Panc1 (cell line): ENCODE results near the gene SGMS1. TPM values are rescaled to one million over a fixed set of nuclear protein-coding genes. Genes with fewer than 3 reads are reported as not detected.

Experiments used
- ATAC-seq: fragments of 200-7000 bp; cut with Tn5 transposase; 2 replicates; pipeline ENCODE4 v1.9.1; 2020; ENCODE audit warnings: mild to moderate bottlenecking, moderate library complexity
- BruUV-seq: library from RNA; stranded (reverse); fragments of 400-500 nt; replicated peaks from 2 replicates; lab custom pipeline; 2021; lab: Mats Ljungman, UMichigan
- CTCF ChIA-PET: fragments of 300-600 bp; sonication (Branson Sonifier 250); formaldehyde crosslinking; loops from one replicate; lab custom pipeline; 2022; ENCODE audit warnings: antibody characterized with exemption; lab: Charles Lee
- POLR2A ChIA-PET: fragments of 300-600 bp; sonication (Branson Sonifier 250); formaldehyde crosslinking; loops from one replicate; lab custom pipeline; 2022; ENCODE audit warnings: antibody characterized with exemption; lab: Charles Lee
- DNase-seq: peaks from one replicate; pipeline ENCODE4 v3.0.0-alpha.2; 2010; ENCODE audit warnings: low read depth, low spot score
- H3K27ac ChIP-seq: 2 replicates; pipeline ENCODE4 v1.5.1; 2011; ENCODE audit warnings: mild to moderate bottlenecking, low read length, inconsistent platforms
- H3K27me3 ChIP-seq: fragments of 200-500 bp; sonication (Bioruptor generic); 2 replicates; pipeline ENCODE4 v1.6.0; 2014; ENCODE audit warnings: low read length, inconsistent platforms; ENCODE audit not compliant: control insufficient read depth, insufficient read depth
- H3K36me3 ChIP-seq: fragments of 200-500 bp; sonication (Bioruptor generic); 2 replicates; pipeline ENCODE4 v1.5.1; 2014; ENCODE audit warnings: inconsistent platforms, mild to moderate bottlenecking, low read length, moderate library complexity; ENCODE audit not compliant: control insufficient read depth, insufficient read depth
- H3K4me1 ChIP-seq: 2 replicates; pipeline ENCODE4 v1.5.1; 2011; ENCODE audit warnings: inconsistent platforms, mild to moderate bottlenecking, low read length, moderate library complexity; ENCODE audit not compliant: control insufficient read depth, insufficient read depth
- H3K4me3 ChIP-seq, 2 experiments: 2 replicates each; pipeline ENCODE4 v1.5.1; 2011 to 2012; ENCODE audit warnings: low read depth in 2 of 2, low read length in 2 of 2, mild to moderate bottlenecking in 2 of 2, inconsistent platforms in 1 of 2, moderate library complexity in 1 of 2
- H3K9me3 ChIP-seq: fragments of 200-500 bp; sonication (Bioruptor generic); 2 replicates; pipeline ENCODE4 v1.5.1; 2014; ENCODE audit warnings: low read depth, mild to moderate bottlenecking, inconsistent platforms, low read length, moderate library complexity; ENCODE audit not compliant: control insufficient read depth, insufficient read depth
- POLR2AphosphoS5 ChIP-seq: IDR thresholded peaks from 2 replicates; pipeline ENCODE4 v1.6.1; 2012; ENCODE audit warnings: mild to moderate bottlenecking, low read depth, low read length, moderate library complexity
- REST ChIP-seq, 2 experiments: IDR thresholded peaks; 2 replicates each; pipeline ENCODE4 v1.6.1; 2011 to 2012; ENCODE audit warnings: low read depth in 2 of 2, control low read depth in 1 of 2, low read length in 1 of 2, mild to moderate bottlenecking in 1 of 2, moderate library complexity in 1 of 2; ENCODE audit not compliant: insufficient read depth in 1 of 2
- SIN3A ChIP-seq: IDR thresholded peaks from 2 replicates; pipeline ENCODE4 v1.6.1; 2012; ENCODE audit warnings: low read depth, mild to moderate bottlenecking, low read length, moderate library complexity, borderline replicate concordance; ENCODE audit not compliant: insufficient read depth
- TCF7L2 ChIP-seq: IDR thresholded peaks from 2 replicates; pipeline ENCODE4 v1.6.1; 2011; ENCODE audit warnings: mild to moderate bottlenecking, low read depth, low read length, inconsistent platforms
- in situ Hi-C: cut with HindIII; loops from 2 replicates; pipeline ENCODE4 v1.10.0; 2016; ENCODE audit warnings: low sequenced_read_pairs, low pct_unique_long_range_greater_than_20kb
- intact Hi-C: fragments of 100-400 bp; cut with micrococcal nuclease; formaldehyde crosslinking; loops from one replicate; pipeline ENCODE4 v1.10.0; 2022; ENCODE audit not compliant: unreplicated experiment
- total RNA-seq: library from RNA; stranded (reverse); gene quantifications from one replicate; pipeline ENCODE4 v1.2.1, GENCODE V29; 2021; ENCODE audit not compliant: unreplicated experiment
- TF ChIP-seq, protein P1 (sequence below): fragments of 450-650 bp; IDR thresholded peaks from 2 replicates; pipeline ENCODE4 v1.5.1; 2017; ENCODE audit warnings: mild to moderate bottlenecking

SGMS1 gene
- total RNA-seq, 1 experiment from 2014 or later = 22.0 TPM

DNA sequence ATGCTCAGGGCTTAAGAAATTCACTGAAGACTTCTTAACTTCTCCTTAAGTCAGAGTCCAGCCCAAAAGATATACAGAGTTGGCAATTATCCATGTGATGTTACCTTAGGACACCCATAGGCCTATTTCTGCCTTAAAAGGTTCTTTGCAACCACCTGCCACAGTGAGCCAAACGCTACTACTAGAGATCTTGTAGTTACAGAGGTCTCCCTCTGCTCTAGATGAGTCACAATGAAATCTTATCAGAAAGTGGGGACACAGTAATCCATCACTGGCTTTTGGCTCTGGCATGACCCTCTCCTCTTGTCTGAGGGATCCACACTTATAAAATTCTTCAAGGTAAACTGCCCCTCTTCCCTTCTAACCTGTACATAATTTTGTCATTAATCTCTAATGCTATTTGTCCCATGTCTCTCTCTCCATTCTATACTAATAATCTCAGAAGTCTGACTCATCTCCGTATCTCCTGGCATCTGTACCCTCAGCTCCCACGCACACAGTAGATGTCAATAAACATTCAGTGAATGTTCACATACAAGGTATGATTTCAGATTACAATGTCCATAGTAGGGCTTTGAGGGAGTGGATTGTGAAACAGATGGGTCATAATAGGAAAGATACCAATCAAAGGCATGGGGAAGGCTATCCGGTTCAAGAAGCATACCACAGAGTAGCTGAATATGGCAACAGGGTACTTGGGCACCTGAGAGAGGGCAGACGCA lies 112.1 kb downstream of the SGMS1 start:
- POLR2A ChIA-PET = no interaction called here
- ATAC-seq = peak; percentile 56
- in situ Hi-C loops = no loop called here

GRCh38 chr10:50510517-50511473 lies 113.0 kb downstream of the SGMS1 start:
- TF ChIP-seq TCF7L2 (no peak), SIN3A (no peak), POLR2AphosphoS5 (no peak), REST (IDR thresholded peaks at IDR 0.05; ENCODE audit: insufficient read depth in 1 of 2, low read depth in 2 of 2, low read length in 1 of 2) (no peak)
- TF ChIP-seq, protein P1, sequence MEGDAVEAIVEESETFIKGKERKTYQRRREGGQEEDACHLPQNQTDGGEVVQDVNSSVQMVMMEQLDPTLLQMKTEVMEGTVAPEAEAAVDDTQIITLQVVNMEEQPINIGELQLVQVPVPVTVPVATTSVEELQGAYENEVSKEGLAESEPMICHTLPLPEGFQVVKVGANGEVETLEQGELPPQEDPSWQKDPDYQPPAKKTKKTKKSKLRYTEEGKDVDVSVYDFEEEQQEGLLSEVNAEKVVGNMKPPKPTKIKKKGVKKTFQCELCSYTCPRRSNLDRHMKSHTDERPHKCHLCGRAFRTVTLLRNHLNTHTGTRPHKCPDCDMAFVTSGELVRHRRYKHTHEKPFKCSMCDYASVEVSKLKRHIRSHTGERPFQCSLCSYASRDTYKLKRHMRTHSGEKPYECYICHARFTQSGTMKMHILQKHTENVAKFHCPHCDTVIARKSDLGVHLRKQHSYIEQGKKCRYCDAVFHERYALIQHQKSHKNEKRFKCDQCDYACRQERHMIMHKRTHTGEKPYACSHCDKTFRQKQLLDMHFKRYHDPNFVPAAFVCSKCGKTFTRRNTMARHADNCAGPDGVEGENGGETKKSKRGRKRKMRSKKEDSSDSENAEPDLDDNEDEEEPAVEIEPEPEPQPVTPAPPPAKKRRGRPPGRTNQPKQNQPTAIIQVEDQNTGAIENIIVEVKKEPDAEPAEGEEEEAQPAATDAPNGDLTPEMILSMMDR = no peak
- no peak overlapping the region for H3K4me3 ChIP-seq
- H3K4me1 ChIP-seq = no peaks in the 10 kb centered on the region; the same call in 1 of the 2 replicates
- H3K27me3 ChIP-seq = no peaks in the 10 kb centered on the region
- DNase-seq (no peak), ATAC-seq (0 out of 2 replicates have a peak, but pooled peaks have one; percentile 17)
- ChIA-PET POLR2A (no interaction called here), CTCF (no interaction called here)
- no TSS peak for BruUV-seq
- intact Hi-C loops = no loop called here
- no peaks in the 10 kb centered on the region for H3K36me3 ChIP-seq
- H3K27ac ChIP-seq = no peak overlapping the region
- no peaks in the 10 kb centered on the region for H3K9me3 ChIP-seq
- in situ Hi-C loops = no loop called here

More for the DNA sequence above, 112.1 kb downstream of the SGMS1 start:
- H3K36me3 ChIP-seq = no peaks in the 10 kb centered on the region
- no peak overlapping the region for H3K4me3 ChIP-seq
- intact Hi-C loops = no loop called here
- no peak overlapping the region for H3K27ac ChIP-seq
- BruUV-seq = no TSS peak
- H3K9me3 ChIP-seq = no peaks in the 10 kb centered on the region
- CTCF ChIA-PET = no interaction called here
- DNase-seq = no peak
- TF ChIP-seq REST (IDR thresholded peaks at IDR 0.05; ENCODE audit: insufficient read depth in 1 of 2, low read depth in 2 of 2, low read length in 1 of 2) (no peak), SIN3A (no peak)
- H3K27me3 ChIP-seq = no peaks in the 10 kb centered on the region
- no peaks in the 10 kb centered on the region; the same call in 1 of the 2 replicates for H3K4me1 ChIP-seq
